CD8-positive, alpha-beta memory T cell (primary cell): Measurements from ENCODE around the gene KLHL17. TPM values are rescaled to one million over a fixed set of nuclear protein-coding genes. Genes with fewer than 3 reads are reported as not detected.

ENCODE experiments used
- CTCF ChIA-PET: fragments of 350-600 bp; sonication (Branson Sonifier 250); formaldehyde crosslinking; loops from one replicate; lab custom pipeline; 2021; ENCODE audit warnings: antibody characterized with exemption; lab: Charles Lee
- POLR2A ChIA-PET: fragments of 350-600 bp; sonication (Branson Sonifier 250); formaldehyde crosslinking; loops from one replicate; lab custom pipeline; 2021; ENCODE audit warnings: antibody characterized with exemption; lab: Charles Lee
- DNase-seq, 5 donors: peaks; one replicate each; pipeline versions ENCODE4 v3.0.0 to v3.0.0-alpha.2; 2020 to 2022; ENCODE audit warnings: mixed read lengths in 1 of 5
- H3K27ac ChIP-seq: one replicate; pipeline ENCODE4 v1.7.0; 2013; ENCODE audit warnings: low read depth, mild to moderate bottlenecking, low read length, moderate library complexity
- H3K27me3 ChIP-seq: 2 replicates; pipeline ENCODE4 v1.7.0; 2013; ENCODE audit warnings: low read length, mild to moderate bottlenecking; ENCODE audit not compliant: insufficient read depth, poor library complexity, severe bottlenecking
- H3K36me3 ChIP-seq: 2 replicates; pipeline ENCODE4 v1.7.0; 2013; ENCODE audit warnings: mild to moderate bottlenecking, low read length, moderate library complexity; ENCODE audit not compliant: insufficient read depth
- H3K4me1 ChIP-seq: 2 replicates; pipeline ENCODE4 v1.7.0; 2013; ENCODE audit warnings: mild to moderate bottlenecking, low read length, moderate library complexity; ENCODE audit not compliant: insufficient read depth
- H3K4me3 ChIP-seq: 2 replicates; pipeline ENCODE4 v1.7.0; 2013; ENCODE audit warnings: mild to moderate bottlenecking, low read length
- H3K9me3 ChIP-seq: 2 replicates; pipeline ENCODE4 v1.7.0; 2013; ENCODE audit warnings: mild to moderate bottlenecking, low read length
- H3K27ac Mint-ChIP-seq, 8 donors: one replicate each; pipeline ENCODE4 v1.8.0; 2020 to 2021; ENCODE audit warnings: mixed read lengths in 8 of 8, mild to moderate bottlenecking in 6 of 8, inconsistent platforms in 3 of 8, moderate library complexity in 3 of 8
- H3K27me3 Mint-ChIP-seq, 2 donors: one replicate each; pipeline ENCODE4 v1.8.0; 2020 to 2021; ENCODE audit warnings: mixed read lengths in 2 of 2, mild to moderate bottlenecking in 1 of 2, moderate library complexity in 1 of 2
- H3K36me3 Mint-ChIP-seq, 3 donors: one replicate each; pipeline ENCODE4 v1.8.0; 2020 to 2021; ENCODE audit warnings: mixed read lengths in 3 of 3, inconsistent platforms in 1 of 3, mild to moderate bottlenecking in 1 of 3
- H3K4me1 Mint-ChIP-seq, 3 donors: one replicate each; pipeline ENCODE4 v1.8.0; 2020 to 2021; ENCODE audit warnings: mixed read lengths in 3 of 3, inconsistent platforms in 1 of 3, mild to moderate bottlenecking in 1 of 3
- H3K4me3 Mint-ChIP-seq, 7 donors: one replicate each; pipeline ENCODE4 v1.8.0; 2020 to 2021; ENCODE audit warnings: mixed read lengths in 7 of 7, mild to moderate bottlenecking in 6 of 7, moderate library complexity in 4 of 7, inconsistent platforms in 2 of 7
- H3K9me3 Mint-ChIP-seq, 5 donors: one replicate each; pipeline ENCODE4 v1.8.0; 2020 to 2022; ENCODE audit warnings: mixed read lengths in 5 of 5, mild to moderate bottlenecking in 3 of 5, moderate library complexity in 2 of 5, inconsistent platforms in 1 of 5
- polyA plus RNA-seq: library from polyadenylated mRNA; unstranded; fragments of 300-500 nt; fragmentation: Illumina TruSeq; gene quantifications from one replicate; pipeline ENCODE4 v1.2.3, GENCODE V29; 2021
- total RNA-seq, 2 experiments: library from RNA; stranded (reverse); gene quantifications; one replicate each; pipeline ENCODE4 v1.2.3, GENCODE V29; 2021

Gene KLHL17
- total RNA-seq (10 to 100 TPM; 27.6 to 28.6 TPM), polyA plus RNA-seq (1.4 TPM)

DNA sequence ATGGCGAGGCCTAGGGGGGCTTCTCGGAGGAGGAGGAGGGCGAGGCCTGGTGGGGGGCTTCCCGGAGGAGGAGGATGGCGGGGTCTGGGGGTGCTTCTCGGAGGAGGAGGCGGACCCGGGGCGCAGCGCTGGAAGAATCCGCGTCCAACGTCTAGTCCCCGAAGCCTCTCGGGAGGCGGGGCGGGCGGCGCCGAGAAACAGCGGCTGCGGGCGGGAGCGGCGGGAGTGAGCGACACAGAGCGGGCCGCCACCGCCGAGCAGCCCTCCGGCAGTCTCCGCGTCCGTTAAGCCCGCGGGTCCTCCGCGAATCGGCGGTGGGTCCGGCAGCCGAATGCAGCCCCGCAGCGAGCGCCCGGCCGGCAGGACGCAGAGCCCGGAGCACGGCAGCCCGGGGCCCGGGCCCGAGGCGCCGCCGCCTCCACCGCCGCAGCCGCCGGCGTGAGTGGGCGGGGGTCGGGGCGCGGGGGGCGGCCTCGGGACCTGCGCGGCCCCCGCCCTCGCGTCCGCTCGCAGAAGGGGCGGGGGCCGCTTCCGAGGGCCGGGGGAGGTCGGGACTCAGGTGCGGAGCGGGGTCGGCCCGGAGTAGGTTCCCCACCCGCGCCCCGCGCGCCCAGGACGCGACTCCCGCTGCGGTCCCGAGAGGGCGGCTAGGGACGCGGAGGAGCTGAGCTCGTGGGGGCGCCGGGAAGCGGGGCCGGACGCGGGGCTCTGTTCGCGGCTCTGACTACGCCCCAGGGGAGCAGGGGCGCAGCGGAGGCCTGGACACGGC is at the start of gene KLHL17:
KLHL17 (plus strand) TSS at position 222 of the 769 bp plus-strand sequence; CDS start at position 332, 110 bp downstream.
- peaks cover 28% of the 10 kb centered on the region for H3K4me1 ChIP-seq
- H3K27ac Mint-ChIP-seq, result peak within 1 kb of the TSS in 7 of 8 donors; percentile 64 to 94 (median 78)
- H3K36me3 Mint-ChIP-seq, result peaks cover 0 to 38% (median 3%) of the 10 kb centered on the region in 3 donors
- no peaks in the 10 kb centered on the region for H3K27me3 ChIP-seq
- peaks cover 13% of the 10 kb centered on the region for H3K36me3 ChIP-seq
- H3K27me3 Mint-ChIP-seq, result peaks cover 0 to 2% of the 10 kb centered on the region in 2 donors
- H3K9me3 ChIP-seq, result no peaks in the 10 kb centered on the region
- H3K4me3 ChIP-seq, result peak within 1 kb of the TSS; percentile 99
- H3K4me3 Mint-ChIP-seq, result peak within 1 kb of the TSS; percentile 88 to 94 (median 90)
- H3K4me1 Mint-ChIP-seq, result peaks cover 13 to 24% (median 21%) of the 10 kb centered on the region in 3 donors
- DNase-seq, result peak; percentile 65 to 80 (median 72)
- H3K9me3 Mint-ChIP-seq, result no peaks in the 10 kb centered on the region
- POLR2A ChIA-PET, result no interaction called here
- CTCF ChIA-PET, result no interaction called here
- H3K27ac ChIP-seq, result peak within 1 kb of the TSS; percentile 59

DNA sequence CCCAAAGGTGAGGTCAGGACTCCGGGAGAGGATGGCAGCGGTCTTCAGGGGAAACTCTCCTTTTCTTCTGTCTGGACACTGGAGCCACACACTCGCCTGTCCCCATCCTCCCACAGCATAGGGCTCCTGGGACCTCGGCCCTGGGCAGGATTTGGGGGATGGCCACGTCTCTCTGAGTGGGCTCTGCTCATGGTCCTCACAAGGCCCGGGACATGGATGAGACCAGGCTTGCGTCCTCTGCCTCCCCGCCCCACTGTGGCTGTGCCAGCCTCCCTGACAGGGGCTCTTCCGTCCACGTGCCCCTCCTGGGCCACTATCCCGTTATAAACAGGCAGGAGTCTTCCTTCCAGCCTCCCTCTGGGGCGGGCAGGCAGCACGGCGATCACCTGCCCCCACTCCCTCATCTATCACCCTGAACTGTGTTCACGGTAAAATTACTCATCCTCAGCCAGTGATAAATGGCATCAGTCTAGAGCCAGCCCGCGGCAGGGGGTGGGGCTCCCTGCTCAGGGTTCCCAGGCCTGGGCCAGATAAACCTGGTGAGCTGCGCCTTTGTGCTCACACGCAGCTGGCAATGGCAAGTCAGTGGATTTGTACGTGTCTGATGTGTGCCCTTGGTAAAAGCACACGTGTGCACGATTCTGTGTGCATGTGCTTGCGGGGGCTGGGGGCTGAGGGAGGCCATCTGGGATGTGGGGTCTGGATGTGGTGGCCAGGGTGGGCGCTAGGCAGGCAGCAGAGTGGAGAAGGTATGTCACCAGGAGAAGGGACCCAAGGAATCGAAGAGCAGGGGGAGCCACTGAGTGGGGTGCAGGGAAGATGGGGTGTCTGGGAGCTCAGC is 49.3 kb upstream of the KLHL17 start:
- peaks cover 17 to 42% of the 10 kb centered on the region in 2 donors for H3K27me3 Mint-ChIP-seq

DNA sequence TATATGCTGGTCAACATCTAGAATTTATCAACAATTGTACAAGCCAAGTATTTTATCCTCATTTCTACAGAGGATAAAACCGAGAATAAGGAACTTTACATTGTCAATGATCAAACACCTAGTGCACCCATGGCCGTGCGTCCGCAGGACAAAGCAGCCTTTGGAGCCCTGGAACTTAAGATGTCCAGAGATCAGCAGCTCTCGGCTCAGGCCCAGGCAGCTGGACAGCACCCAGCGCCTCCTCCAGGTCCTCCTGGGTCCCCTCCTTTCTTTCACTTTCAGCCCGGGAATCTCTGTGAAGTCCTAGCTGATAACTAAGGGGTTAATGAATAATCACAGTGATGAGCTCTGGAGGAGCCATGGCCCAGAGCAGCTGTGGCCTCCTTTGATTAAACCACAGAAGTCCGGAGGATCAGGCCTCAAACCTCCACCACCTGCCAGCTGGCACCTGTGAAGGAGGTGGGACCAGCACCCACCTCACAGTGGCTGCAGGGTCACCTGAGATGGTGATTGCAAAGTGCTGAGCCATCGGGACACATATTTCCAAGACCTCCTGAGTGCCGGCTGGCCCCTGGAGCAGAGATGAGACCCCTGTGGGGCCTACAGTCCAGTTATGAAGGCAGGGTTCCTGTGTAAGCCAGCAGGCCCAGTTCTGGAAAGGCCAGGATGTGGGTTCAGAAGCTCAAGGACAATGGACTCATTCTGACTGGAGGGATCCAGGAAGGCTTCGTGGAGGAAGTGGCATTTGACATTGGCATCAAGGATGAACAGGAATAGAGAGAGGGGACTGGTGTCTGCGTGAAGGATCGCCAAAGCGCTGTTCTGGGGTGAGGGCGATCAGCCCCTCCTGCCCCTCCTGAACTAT is 48.3 kb upstream of the KLHL17 start:
- ChIA-PET POLR2A (no interaction called here), CTCF (no interaction called here)
- peaks cover 6% of the 10 kb centered on the region for H3K27me3 ChIP-seq
- peaks cover 0 to 6% (median 1%) of the 10 kb centered on the region in 5 donors for H3K9me3 Mint-ChIP-seq
- peaks cover 12 to 43% of the 10 kb centered on the region in 2 donors for H3K27me3 Mint-ChIP-seq
- no peak overlapping the region for H3K4me3 ChIP-seq
- H3K27ac Mint-ChIP-seq, result no peak overlapping the region
- H3K36me3 Mint-ChIP-seq, result no peaks in the 10 kb centered on the region
- DNase-seq, result peak in 1 of 5 donors; percentile 26
- H3K4me1 ChIP-seq, result no peaks in the 10 kb centered on the region
- H3K9me3 ChIP-seq, result no peaks in the 10 kb centered on the region
- H3K36me3 ChIP-seq, result no peaks in the 10 kb centered on the region
- peak overlapping the region in 1 of 7 donors; percentile 28 for H3K4me3 Mint-ChIP-seq
- H3K4me1 Mint-ChIP-seq, result peaks cover 0 to 4% (median 0%) of the 10 kb centered on the region in 3 donors
- no peak overlapping the region for H3K27ac ChIP-seq

More for the DNA sequence above, 49.3 kb upstream of the KLHL17 start:
- no peaks in the 10 kb centered on the region for H3K4me1 ChIP-seq
- no peak overlapping the region for H3K4me3 Mint-ChIP-seq
- no peaks in the 10 kb centered on the region for H3K36me3 ChIP-seq
- peak overlapping the region in 1 of 8 donors; percentile 21 for H3K27ac Mint-ChIP-seq
- POLR2A ChIA-PET, result no interaction called here
- peaks cover 0 to 4% (median 2%) of the 10 kb centered on the region in 3 donors for H3K4me1 Mint-ChIP-seq
- H3K36me3 Mint-ChIP-seq, result no peaks in the 10 kb centered on the region
- DNase-seq, result peak in 1 of 5 donors; percentile 34
- CTCF ChIA-PET, result no interaction called here
- H3K27me3 ChIP-seq, result peaks cover 6% of the 10 kb centered on the region
- H3K4me3 ChIP-seq, result no peak overlapping the region
- H3K9me3 ChIP-seq, result no peaks in the 10 kb centered on the region
- H3K9me3 Mint-ChIP-seq, result peaks cover 0 to 6% (median 1%) of the 10 kb centered on the region in 5 donors
- H3K27ac ChIP-seq, result no peak overlapping the region

DNA sequence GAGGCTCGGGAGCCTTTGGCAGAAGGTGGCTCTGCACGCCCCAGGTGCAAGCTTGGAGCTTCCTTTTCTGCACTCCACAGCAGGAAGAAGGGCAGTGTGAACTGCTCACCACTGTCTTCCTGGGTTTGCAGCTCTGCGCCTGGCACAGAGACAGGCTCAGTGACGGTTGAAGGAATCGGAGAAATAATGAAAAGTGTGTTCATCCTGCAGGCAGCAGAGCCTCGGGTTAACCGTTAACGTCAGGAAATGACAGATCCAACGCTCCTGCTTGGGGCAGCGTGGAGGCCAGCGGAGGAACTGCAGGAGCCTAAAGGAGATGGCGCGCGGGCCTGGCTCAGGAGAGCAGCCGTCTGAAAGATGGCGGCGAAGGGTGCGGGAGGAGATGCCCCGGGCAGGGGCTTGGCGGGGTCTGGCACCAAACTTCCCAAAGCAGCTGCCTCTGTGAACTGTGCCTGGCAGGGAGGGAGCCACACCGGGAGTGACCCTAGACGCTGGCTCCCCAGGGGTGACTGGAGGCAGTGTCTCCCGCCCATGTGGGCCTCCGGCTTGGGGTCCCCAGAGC is 47.6 kb upstream of the KLHL17 start:
- DNase-seq, result peak in 1 of 5 donors; percentile 25
- POLR2A ChIA-PET, result no interaction called here

DNA sequence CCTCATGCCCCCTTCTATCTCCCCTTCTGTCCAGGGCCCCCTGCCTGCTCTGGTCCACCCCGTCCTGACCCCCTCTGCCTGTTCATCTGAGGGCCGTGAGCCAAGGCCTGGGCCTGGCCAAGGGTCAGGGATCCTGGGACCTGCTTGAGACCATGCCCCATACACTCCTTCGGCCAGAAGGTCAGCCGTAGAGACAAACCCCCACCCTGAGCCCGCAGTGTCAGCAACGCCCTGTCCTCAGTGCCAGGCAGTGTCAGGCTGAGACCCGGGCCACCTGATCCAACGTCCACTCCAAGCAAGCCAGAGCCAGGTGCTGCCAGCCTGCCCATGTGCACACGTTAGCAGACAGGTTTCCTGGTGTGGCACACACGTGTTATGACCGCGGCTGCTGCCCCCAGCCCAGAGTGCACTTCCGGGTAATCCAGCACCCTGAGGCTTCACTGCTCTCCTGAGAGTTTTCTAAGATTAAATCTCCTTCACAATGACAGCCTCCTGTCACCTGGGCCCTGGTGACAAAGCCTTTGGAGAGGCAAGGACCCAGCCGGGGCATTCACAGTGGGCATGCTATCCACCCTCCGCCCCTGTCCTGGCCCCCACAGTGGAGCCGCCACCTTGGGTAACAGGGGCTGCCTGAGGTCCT is 46.8 kb upstream of the KLHL17 start:
- Mint-ChIP-seq H3K36me3 (no peaks in the 10 kb centered on the region), H3K9me3 (peaks cover 0 to 5% (median 0%) of the 10 kb centered on the region in 5 donors), H3K27me3 (peaks cover 9 to 45% of the 10 kb centered on the region in 2 donors), H3K27ac (no peak overlapping the region), H3K4me1 (peaks cover 0 to 4% (median 0%) of the 10 kb centered on the region in 3 donors), H3K4me3 (no peak overlapping the region)
- H3K4me3 ChIP-seq, result no peak overlapping the region
- H3K4me1 ChIP-seq, result no peaks in the 10 kb centered on the region
- H3K36me3 ChIP-seq, result no peaks in the 10 kb centered on the region
- CTCF ChIA-PET, result no interaction called here
- H3K27me3 ChIP-seq, result peaks cover 6% of the 10 kb centered on the region
- DNase-seq, result peak in 1 of 5 donors; percentile 43
- no peaks in the 10 kb centered on the region for H3K9me3 ChIP-seq
- POLR2A ChIA-PET, result no interaction called here
- H3K27ac ChIP-seq, result no peak overlapping the region

More for the DNA sequence above, 47.6 kb upstream of the KLHL17 start:
- H3K4me3 Mint-ChIP-seq, result no peak overlapping the region
- peaks cover 0 to 4% (median 0%) of the 10 kb centered on the region in 3 donors for H3K4me1 Mint-ChIP-seq
- Histone ChIP-seq H3K27ac (no peak overlapping the region), H3K36me3 (no peaks in the 10 kb centered on the region), H3K9me3 (no peaks in the 10 kb centered on the region), H3K27me3 (peaks cover 6% of the 10 kb centered on the region), H3K4me1 (no peaks in the 10 kb centered on the region), H3K4me3 (no peak overlapping the region)
- CTCF ChIA-PET, result no interaction called here
- peaks cover 14 to 46% of the 10 kb centered on the region in 2 donors for H3K27me3 Mint-ChIP-seq
- H3K36me3 Mint-ChIP-seq, result no peaks in the 10 kb centered on the region
- no peak overlapping the region for H3K27ac Mint-ChIP-seq
- peaks cover 0 to 6% (median 1%) of the 10 kb centered on the region in 5 donors for H3K9me3 Mint-ChIP-seq

DNA sequence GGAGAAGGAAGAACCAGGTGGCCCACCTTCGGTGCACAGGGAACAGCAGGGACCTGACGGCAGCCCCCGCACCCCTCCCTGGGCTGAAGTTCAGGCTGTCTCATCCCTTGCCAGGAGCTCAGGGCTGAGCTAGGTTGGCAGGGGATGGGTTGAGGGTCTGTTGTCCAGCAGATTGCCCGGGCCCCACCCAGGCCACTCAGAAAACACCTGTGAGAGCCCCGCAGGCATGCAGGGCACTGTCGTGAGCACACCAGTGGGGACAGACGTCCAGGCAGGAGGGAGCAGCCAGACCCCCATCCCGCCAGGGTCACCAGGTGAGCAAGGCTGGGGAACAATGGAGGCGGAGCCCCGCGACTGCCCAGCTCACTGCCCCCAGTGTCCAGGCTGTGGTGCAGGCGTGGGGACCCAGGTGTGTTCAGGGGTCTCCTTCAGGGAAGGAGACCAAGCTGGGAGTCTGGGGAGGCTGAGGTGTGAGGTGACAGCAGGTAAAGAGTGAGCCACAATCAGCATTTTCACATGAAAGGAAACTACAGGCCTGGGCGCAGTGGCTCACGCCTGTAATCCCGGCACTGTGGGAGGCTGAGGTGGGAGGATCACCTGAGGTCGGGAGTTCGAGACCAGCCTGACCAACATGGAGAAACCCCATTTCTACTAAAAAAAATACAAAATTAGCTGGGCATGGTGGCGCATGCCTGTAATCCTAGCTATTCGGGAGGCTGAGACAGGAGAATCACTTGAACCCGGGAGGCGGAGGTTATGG is 46.1 kb upstream of the KLHL17 start:
- ChIA-PET POLR2A (no interaction called here), CTCF (no interaction called here)
- Histone ChIP-seq H3K4me1 (no peaks in the 10 kb centered on the region), H3K36me3 (no peaks in the 10 kb centered on the region), H3K4me3 (no peak overlapping the region), H3K27me3 (peaks cover 6% of the 10 kb centered on the region), H3K9me3 (no peaks in the 10 kb centered on the region), H3K27ac (no peak overlapping the region)
- Mint-ChIP-seq H3K4me1 (peaks cover 0 to 4% (median 0%) of the 10 kb centered on the region in 3 donors), H3K27ac (no peak overlapping the region), H3K4me3 (no peak overlapping the region), H3K36me3 (no peaks in the 10 kb centered on the region), H3K27me3 (peaks cover 10 to 48% of the 10 kb centered on the region in 2 donors), H3K9me3 (peaks cover 0 to 5% (median 0%) of the 10 kb centered on the region in 5 donors)
- DNase-seq, result peak in 1 of 5 donors; percentile 26
